GM19351 (cell line): ENCODE results near the gene SNRPD2.

ENCODE experiments used
- ATAC-seq: cut with Tn5 transposase; IDR thresholded peaks from one replicate; pipeline ENCODE4 v1.9.1; 2021; ENCODE audit warnings: mild to moderate bottlenecking, moderate library complexity; ENCODE audit not compliant: unreplicated experiment

SNRPD2 gene

DNA sequence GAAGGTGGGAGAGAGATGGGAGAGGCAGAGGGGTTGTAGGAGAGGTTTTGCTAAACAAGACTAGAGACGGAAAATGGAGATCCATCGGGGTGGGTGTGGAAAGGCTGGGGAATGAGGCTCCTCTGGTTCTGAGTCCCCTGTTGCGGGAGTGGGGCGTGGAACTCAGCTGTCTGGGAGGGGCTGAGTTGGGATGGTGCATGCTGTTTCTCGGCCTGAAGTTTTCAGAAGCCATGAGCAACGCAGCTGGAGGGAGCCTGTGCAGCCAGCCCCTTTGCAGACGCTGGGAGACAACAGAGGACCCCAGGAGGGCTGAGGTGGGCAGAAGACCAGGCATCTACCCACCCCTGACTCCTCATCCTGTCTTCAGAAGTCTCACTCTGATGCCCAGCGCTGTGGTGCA lies 31.1 kb downstream of the SNRPD2 start:
- no peak for ATAC-seq

DNA sequence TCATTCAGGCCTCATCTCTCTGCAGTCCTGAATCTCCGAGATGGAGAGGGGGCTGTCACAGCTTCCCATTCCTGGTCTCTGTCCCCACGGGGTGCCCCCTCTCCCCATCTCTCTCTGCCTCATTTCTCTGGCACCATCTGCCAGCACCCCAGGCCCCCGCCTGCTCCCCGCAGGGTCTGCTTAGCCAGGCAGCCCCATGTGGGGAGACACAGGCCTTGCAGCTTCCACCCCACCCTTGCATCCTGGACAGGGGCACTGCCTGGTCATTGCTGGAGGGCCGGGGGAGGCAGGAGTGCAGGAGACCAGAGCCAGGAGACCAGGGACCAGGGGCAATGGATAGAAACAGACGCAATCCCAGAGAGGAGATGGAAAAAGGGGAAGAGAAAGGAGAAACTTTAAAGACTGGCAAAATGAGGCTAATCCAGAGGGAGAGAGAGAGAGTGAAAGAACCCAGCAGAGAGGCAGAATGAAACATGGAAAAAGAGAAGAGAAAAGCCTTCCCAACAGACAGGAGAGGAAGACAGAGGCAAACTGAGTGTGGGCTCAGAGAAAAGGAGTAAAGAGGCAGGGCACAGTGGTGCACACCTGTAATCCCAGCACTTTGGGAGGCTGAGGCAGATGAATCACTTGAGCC lies 32.5 kb downstream of the SNRPD2 start:
- ATAC-seq = no peak

DNA sequence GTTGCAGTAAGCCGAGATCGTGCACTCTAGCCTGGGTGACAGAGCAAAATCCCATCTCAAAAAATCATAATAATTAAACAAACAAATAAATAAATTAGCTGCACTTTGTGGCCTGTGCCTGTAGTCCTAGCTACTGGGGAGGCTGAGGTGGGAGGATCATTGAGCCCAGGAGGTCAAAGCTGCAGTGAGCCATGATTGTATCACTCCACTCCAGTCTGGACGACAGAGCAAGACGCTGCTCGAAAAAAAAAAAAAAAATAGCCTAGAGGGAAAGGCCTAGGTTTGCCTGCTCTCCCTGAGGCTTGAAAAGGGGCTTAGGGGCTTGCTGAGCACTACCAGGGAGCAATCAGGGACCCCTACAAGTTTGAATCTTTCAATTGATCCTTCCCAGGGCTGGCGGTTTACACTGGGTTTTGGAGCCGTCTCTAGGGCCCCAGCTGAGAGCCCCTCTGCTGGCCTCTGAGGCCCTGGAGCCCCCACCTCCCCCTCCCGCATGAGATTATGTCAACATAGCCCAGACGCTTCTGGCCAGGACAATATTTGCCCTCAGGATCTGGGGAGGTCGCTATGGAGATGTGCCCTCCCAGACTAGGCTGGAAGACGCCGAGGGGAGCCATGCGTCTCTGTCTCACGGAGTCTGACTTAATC lies 34.1 kb downstream of the SNRPD2 start:
- ATAC-seq = no peak

DNA sequence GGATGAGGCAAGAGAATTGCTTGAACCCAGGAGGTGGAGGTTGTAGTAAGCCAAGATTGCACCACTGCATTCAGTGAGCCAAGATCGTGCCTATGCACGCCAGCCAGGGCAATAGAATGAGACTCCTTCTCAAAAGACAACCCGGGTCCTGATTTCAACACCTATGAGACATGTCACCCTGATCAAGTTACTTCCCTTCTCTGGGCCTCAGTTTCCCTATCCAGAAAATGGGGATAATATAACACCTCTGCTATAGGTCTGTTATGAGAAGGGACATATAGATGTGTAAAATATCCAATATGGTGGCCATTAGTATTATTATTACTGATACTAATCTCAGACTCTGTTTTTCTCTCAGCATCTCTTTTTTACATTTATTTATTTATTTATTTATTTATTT lies 36.7 kb downstream of the SNRPD2 start:
- ATAC-seq = no peak

DNA sequence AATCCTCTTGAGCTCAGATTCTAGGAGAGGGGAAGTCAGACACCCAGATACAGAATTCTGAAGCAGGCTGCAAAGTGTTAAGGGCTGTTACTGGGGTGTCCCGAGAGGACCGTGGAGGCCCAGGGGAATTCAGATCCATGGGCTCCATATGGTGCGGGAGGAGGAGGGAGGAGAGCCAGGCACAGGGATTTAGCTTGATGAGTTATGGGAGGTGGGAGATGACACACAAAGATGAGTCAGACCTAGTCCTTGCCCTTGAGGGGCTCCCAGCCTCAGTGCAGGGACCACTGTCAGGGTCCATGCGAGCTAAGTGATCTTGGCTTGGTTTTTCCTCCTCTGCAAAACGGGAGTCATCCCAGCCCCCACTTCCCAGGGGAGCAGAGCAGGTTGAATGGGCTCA lies 38.1 kb downstream of the SNRPD2 start:
- no peak for ATAC-seq

DNA sequence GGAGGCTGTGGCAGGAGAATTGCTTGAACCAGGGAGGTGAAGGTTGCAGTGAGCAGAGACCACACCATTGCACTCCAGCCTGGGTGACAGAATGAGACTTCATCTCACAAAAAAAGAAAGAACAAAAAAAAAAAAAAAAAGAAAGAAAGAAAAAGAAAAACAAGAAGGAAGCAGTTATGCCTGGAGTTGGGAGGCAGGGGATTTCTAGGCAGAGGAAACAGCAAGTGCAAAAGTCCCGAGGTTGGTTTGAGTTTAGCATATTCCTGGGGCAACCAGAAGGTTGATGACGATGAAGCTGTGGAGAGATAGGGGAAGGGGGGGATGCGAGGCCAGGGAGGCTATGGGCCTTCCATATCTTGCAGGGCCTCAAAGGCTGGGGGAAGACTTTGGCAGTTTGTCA lies 41.0 kb downstream of the SNRPD2 start:
- no peak for ATAC-seq

DNA sequence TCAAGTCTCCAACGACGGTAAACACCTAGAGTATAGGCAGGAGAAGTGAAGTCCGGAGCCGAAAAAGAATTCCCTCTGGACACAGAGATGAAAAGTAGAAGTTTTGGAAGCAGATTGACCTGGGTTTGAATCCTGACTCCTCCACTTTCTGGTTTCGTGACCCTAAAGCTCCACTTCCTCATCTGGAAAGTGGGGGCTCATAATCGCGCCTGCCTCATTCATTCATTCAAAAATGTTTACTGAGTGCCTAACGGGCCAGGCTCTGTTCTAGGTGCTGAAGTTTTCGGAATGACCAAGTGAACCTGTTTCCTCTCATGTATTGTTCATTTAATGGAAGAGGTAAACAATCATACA lies 45.4 kb downstream of the SNRPD2 start:
- no peak for ATAC-seq

DNA sequence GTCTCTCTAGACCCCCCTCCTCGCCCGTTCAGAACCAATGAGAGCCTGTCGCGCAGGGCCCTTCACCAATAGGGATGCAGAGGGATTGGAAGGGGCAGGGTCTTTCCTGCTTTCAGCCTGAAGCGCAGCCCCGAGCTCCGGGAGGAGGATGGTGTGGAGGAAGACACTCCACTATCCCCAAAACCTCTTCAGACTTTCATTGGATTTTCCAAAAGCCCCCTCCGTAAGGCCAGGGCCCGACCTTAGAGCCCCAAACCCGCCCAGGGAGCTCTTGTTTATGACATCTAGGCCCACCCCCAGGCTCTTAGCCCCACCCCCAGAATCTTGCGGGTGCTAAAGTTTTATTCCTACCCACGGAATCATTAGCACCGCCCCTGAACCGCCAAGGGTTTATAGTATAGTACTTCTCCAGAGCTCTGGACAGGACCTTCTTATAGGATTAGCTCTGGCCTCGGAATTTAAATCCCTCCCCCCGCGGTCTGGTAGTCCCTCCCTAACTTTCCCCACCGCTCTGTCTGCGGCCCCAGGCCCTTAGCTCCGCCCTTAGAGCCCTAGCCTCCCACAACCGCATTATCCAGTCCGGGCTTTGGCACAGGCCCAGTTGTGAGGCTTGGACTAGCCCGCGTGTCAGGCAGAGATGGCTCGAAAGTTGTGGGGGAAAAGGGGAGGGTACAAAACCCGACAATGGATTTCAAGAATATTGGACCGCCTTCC lies 46.0 kb downstream of the SNRPD2 start:
- peak; percentile 46 for ATAC-seq

DNA sequence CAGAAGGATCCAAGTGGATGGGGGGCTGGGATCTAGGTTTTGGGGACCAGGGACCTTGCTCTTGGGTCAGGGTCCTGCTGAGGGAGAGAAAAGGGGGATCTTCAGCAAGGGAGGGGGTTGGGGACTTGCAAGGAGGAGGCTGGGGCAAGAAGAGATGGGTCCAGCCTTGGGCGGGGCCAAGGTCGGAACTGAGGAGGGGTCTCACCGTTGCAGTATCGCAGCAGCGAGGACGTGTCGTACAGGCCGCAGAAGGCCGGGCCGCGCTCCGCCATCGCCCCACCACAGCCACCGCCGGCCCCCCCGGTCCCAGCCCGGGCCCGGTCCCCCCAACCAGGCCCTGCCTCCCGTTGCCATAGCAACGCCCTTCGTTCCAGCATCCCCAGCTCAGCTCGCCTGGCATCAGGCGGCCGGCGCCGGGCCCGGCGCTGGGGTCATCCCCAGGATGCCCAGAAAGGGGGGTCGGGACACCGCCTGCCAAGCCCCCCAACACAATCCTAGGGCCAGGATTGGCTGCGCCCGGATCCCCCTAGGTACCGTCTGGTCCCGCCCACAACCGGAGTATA lies 46.6 kb downstream of the SNRPD2 start:
- no peak for ATAC-seq

DNA sequence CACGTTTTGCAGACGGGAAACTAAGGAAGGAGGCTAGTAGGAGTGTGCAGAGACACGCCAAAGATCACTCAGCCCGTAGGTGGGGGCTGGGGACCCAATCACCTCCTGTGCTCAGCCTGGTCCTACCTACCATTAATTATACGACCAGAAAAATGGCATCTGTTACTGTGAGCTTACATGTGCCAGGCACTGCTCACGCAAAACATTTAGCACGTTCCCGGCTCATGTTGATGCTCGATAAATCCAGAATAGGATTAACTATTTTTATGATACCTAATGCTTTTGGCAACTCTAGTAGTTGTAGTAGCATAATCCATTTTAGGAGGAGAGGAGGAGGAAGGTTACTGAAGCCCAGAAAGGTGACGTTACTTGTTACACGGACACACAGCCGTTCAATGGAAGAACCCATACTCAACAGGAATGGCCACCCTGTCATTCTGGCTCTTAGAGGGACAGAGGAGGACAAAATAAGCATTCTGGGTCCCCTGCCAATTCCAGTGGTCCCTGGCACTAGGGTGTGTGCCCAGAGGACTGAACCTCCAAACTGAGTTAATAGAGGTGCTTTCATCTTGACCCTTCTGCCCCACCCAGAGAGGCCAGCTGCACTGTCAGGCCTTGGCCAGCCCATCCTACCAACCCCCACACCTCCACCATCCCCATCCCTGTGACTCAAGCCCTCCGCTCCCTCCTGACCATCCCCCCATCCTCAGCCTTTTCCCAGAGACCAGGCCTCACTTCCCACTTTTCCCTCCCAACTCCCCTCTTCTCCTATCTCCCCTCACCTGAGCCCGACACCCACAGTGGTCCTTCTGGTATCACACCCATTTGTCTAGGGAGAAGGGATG lies 47.6 kb downstream of the SNRPD2 start:
- no peak for ATAC-seq

DNA sequence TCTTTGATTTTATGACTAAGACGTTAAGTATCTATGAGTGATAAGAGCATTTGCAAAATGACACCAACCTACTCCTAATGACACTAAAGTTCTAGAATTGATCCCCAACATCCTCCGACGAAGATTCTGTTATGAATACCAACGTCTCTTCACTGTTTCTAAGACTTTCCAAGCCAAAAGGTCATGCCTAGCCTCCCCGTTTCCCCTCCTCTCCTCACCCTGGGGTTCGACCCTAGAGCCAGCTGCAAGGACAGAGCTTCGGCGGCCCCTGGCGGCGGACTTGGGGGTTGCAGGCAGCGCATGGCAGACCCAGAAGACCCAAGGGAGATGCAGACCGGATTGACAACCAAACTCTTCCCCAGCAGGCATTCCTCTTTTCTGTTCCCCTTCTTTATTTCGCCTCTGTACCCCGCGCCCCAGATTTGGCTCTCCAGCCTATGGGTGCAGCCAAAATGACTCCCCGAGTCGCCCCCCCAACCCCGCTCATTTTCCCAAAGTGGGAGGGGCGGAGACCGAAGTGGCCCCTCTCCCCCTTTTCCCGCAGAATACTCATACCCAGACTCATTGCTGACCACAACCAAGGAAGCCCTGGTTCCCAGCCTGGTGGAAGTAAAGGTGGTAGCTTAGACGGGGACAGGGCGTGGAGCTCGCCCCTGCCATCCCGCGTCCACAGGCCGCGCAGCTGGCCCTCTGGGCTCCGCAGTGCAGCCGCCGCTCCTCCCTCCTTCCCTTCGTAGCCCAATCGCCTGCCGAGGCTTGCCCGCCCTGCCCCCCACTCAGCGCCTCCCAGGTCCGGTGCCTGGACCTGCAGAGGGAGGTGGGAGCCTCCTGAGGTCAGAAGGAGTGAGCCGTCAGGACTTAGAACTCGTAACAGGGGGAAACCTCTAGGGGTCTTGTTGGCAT lies 48.5 kb downstream of the SNRPD2 start:
- ATAC-seq = no peak

DNA sequence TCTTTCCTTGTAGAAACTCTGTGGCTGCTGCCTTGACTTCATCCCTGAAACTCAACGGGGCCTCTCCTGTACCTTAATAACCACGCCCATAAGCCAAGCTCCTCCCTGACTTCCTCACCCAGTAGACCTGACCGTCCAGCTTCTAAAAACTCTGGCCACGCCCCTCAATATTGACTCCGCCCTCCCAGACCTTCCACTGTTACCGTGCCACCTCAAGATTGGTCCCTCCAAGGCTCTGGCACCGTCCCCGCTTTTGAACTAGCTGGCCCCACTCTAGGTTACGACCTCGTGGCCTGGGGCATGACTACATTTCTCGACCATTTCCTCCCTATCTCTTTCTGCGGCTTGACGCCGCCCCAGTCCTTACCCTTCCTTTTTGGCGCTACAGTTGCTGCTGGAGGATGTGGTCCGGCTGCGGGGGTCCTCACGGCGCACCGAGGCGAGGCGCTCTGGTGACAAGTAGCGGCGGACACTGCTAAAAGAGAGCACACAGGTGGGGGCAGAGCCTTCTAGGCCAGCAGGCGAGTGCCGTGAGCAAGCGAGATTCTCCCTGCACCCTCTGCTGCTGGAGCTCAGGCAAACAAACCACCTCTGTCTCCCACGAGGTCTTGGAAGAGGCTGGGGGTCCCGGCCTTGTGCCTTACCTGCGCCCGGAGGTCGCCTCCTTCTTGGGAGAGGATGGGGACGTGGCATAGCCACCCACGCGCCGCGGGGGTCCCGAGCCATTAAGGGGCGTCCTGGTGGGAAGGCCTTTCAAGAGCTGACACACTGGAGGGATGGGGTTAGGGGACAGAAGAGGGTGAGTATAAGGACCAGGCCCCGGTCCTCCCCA lies 50.3 kb downstream of the SNRPD2 start:
- ATAC-seq = peak; percentile 36

DNA sequence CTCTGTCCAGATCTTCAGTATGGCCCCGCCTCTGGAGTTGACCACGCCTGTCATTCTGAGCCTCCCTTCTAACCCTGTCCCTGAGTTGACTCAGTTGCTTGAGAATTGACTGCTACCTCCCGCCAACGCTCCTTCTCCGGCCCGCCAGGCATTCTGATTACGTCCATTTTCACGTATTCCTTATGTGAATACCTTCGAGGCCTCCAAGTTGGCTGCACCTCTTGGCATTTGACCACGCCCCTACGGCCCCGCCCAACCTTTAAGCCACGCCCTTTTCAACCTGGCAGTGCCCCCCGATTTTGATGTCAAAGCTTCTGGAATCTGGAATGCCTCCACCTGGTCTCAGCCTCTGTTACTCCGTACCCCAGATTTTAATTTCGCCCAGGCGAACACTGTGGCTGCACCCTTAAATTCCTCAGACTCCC lies 50.9 kb downstream of the SNRPD2 start:
- ATAC-seq = no peak

DNA sequence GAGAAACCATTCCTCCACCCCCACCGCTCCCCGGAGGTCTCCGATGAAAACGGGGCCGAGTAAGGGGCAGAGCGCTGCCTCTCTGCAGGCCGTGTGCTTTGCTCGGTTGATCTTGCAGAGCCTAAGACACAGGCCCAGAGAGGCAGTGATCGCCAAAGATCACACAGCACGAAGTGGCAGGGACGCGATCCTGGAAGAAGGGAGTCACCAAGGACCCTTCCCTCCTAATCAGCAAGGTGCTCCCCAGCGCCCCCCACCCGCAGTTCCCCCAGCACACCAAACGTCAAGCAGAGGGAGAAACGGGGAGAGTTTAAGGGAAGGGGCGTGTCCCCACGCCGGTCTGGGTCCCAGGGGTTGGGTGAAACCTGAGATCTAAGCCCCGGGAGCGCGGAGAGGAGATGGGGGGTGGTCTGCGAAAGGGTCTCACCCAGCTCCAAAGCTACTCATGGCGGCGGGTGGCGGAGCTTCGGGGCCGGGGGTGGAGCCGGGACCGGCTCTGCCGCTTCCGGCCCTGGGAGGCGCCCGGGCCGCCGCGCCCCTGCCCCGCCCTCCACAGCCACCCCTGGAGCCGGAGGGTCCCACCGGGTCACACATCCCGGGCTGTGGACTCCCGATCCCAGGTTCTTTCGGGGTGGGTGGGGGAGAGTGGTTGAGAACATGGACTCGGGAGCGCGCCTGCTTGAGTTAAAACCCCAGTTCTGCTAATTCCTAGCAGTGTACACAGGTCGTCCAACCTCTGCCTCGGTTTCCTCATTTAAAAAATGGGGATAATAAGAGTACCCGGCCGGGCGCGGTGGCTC lies 52.6 kb downstream of the SNRPD2 start, which contains the start of gene EML2:
EML2 (minus strand) TSS at position 468 of the 800 bp plus-strand sequence; CDS start at position 447, 21 bp downstream.
- no peak for ATAC-seq

DNA sequence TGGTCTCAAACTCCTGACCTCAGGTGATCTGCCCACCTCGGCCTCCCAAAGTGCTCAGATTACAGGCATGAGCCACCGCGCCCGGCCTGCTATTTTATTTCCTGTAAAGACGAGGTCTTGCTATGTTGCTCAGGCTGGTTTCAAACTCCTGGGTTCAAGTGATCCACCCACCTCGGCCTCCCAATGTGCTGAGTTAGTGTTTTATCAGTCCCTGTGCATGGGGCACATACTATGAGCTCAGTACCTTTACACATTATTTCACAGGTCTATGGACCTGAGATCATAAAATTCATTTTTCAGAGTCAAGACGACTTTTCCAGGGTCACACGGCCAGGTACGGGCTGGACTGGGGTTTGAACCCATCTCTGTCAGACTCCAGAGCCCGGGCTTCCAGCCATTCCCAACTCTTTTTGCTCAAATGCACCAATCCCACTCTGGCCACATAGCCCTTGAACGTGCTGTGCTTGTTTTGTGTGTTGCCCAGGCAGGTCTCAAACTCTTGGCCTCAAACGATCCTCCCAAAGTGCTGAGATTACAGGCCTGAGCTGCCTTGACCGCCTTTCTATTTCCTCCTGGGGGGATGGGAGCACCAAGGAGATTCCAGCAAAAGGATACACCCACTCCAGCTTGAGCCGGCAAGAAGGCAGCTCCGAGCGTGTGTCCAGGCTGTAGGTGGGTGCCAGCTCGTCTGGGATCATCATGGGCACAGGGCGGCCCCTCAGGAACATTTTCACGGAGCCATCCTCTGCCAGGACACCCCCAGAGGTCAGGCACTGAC lies 53.7 kb downstream of the SNRPD2 start:
- ATAC-seq = no peak
